HG03139 (cell line): ENCODE data around the gene SPTAN1.
"Not testable (repeated sequence)": the region's sequence is repeated elsewhere in the genome, so short reads cannot be mapped to it uniquely, and the experiment has no call there.

Source experiments
- ATAC-seq: cut with Tn5 transposase; IDR thresholded peaks from one replicate; pipeline ENCODE4 v1.9.1; 2021; ENCODE audit not compliant: unreplicated experiment

Gene SPTAN1

DNA sequence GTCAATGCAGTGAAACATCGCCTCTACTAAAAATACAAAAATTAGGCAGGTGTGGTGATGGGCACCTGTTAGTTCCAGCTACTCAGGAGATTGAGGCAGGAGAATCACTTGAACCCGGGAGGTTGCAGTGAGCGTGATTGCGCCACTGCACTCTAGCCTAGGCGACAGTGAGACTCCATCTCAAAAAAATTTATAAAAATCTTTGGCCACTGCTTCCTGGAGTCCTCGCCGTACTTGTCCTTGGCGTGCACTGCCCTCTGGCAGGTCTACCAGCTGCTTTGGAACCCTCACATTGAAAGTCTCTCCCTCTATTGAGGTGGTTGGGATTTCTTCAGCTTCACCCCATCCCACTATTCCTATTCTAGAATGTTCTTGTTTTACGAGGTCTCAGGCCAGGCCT, 79.2 kb downstream of the SPTAN1 start:
- no peak for ATAC-seq

DNA sequence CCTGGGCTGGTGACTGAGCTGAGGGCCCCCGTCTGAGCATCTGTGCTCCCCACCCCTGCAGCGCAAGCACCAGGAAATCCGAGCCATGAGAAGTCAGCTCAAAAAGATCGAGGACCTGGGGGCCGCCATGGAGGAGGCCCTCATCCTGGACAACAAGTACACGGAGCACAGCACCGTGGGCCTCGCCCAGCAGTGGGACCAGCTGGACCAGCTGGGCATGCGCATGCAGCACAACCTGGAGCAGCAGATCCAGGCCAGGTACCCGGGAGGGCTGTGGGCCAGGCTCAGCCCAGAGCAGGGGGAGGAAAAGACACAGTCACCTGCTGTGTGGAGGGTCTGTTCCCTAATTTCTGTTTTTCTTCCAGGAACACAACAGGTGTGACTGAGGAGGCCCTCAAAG, 79.7 kb downstream of the SPTAN1 start:
- ATAC-seq: no peak

DNA sequence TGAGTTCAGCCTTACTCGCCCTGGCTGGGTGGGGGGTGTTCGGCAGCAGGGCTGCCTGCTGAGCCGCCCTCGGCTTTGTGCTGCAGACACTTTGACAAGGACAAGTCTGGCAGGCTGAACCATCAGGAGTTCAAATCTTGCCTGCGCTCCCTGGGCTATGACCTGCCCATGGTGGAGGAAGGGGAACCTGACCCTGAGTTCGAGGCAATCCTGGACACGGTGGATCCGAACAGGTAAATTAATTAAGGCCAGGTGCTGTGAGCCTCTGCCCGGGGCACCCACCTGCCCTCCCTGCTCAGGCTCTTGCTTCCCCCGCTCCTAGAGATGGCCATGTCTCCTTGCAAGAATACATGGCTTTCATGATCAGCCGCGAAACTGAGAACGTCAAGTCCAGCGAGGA, 80.1 kb downstream of the SPTAN1 start:
- no peak for ATAC-seq

DNA sequence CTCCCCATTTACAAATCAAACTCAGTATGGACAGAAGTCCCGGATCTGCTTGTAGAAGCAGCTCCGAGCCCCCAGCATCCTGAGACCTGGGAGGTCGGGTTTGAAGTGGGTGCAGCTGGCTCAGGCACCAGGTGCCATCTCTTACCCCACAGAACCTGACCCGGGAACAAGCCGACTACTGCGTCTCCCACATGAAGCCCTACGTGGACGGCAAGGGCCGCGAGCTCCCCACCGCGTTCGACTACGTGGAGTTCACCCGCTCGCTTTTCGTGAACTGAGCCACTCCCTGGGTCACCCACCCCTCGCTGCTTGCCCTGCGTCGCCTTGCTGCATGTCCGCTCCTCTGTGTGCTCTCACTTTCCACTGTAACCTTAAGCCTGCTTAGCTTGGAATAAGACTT, 80.7 kb downstream of the SPTAN1 start:
- no peak for ATAC-seq

DNA sequence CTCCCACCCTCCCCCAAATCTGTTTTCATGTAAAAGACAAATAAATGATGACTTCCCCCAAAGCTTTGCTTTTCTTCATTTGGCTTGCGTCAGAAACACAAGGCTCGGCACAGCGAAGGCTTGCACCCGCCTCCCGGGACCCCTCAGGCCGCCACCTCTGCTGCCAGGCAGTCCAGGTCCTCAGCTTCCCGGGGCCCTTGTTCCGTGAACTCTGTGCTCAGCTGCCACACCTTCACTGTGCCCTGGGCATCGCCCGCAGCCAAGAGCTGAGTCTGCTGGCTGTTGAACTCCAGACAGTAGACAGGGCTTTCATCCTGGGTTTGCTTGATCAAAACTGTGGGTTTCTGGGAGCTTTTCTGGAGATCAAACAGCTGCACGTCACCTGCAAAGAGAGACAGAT, 81.2 kb downstream of the SPTAN1 start:
- ATAC-seq: no peak

DNA sequence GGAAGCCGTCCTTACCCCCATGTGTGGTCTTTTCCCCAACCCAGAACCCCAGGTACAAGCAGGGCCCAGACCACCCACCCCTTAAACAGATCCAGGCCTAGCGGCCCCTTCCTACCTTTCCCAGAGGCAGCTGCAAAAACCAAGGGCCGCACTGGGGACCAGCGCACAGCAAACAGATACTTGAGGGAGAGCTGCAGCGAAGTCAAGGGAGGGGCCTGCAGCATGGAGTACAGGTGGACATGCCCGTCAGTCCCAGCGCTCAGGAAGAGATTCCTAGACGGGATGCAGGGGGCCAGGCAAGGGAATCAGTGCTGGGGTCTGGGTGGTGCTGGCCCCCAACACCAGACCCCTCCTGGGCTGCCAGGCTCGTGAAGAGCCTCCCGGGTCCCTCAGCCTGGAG, 81.7 kb downstream of the SPTAN1 start:
- ATAC-seq: no peak

DNA sequence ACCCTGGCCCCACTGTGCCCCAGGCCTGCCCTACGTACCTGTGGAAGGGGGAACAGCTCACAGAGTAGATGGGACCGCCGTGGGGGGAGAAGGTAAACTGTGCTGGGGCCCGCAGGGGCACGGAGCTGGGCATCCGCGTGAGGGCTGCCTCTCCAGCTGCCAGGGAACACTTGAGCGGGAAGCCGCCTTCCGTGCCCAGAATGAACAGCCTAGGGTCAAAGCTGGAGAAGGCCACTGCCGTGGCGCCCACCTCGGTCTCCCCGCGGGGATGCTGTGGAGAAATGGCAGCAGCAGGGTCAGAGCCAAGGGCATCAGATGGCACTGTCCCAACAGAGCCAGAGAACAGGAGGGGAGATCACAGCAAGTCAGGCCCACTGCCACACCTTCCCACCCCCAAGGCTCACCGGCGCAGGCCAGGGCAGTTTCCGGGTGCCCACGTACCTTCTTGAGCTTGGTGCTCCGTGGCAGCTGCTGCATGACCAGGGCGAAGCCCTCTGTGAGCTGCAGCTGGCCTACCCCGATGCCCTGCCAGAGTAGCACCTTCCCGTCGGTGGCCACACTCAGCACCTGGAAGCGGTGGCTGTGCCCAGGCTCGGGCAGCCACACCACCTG, 82.4 kb downstream of the SPTAN1 start:
- no peak for ATAC-seq

DNA sequence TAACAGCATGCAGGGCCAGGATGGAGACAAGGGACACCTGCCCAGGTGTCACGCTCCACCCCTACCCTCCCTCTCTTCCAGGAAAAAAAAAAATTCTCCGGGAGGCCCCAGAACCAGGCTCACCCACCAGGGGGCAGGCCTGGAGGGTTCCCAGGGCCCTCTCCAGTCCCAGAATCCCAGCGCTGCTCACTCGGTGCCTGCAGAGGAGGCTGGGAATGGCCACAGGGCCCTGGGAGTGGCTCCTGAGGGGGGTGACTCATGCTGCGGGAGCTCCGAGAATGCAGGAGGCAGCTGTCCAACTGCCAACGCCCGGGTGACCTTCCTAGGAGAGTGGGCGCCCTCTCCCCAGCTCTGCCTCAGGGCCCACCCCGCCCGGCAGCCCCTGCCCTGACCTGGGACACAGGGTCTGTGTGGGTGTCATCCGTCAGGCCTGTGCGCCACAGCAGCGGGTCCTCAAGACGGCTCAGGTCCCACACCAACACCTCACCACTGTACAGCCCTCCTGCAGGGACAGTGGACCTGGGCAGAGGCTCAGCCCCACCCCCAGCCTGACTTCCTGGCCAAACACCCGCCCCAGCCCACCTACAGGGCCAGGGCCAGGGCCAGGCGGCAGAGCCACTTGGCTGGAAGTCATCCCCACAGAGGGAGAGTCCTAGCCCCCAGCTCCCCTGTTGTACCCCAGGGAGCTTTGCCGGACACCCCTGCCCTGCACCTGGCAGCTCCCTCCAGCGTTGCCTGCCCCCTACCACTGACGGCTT, 83.1 kb downstream of the SPTAN1 start:
- ATAC-seq: no peak

DNA sequence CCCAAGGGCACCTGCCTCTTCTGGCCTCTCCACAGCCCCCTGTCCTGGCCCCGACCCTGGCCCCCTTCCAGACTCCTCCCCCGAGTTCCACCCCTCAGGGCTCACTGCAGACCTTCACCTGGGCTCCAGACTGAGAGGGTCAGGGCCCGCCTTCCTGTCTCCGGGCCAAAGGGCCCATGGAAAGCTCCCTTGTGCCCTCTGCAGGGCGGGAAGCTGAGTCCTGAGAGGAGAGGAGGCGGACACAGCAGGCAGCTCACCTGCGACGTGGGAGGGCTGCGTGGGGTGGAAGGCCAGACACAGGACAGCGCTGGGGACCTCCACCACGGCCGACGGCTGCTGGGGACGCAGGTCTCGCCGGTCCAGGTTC, 83.6 kb downstream of the SPTAN1 start:
- ATAC-seq: no peak

DNA sequence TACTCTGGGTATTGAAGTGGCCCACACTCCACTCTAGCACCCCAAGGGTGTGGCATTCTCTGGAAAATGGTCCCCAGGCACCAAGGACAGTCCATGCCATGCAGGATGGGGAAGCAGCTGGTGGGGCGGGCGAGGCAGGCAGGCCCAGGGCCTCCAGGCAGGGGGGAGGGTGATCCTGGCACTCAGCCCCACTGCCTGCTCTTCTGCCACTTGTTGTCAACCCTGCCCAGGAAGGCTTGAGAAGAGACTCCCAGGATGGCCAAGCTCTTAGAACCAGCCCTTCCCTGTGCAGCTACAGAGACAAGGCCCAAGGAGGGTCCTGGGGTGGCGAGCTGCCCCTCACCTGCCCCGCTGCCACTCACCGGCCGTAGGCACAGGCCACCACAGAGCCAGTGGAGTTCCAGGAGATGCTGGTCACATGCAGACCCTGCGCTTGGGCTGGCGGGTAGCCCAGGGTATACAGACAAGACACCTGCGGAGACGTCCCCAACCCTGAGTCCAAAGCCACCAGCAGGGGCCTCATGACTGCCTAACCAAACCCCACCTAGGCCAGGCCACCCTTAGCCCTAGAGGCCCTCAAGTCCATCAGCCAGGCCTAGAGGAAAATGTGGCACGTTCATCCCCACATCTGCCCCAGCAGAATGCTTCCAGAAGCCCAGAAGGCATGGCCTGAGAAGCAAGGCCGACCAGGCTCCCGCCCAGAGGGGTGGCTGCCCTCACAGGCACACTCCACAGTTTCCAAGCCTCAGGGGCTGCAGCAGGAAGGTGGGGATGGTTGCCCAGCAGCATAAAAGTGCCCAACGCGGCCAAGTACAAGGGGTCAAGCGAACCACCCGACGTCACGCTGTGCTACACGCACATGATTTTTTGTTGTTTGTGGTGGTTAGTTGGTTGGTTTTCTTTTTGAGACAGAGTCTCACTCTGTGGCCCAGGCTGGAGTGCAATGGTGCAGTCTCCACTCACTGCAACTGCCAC, 84.5 kb downstream of the SPTAN1 start:
- ATAC-seq: no peak

DNA sequence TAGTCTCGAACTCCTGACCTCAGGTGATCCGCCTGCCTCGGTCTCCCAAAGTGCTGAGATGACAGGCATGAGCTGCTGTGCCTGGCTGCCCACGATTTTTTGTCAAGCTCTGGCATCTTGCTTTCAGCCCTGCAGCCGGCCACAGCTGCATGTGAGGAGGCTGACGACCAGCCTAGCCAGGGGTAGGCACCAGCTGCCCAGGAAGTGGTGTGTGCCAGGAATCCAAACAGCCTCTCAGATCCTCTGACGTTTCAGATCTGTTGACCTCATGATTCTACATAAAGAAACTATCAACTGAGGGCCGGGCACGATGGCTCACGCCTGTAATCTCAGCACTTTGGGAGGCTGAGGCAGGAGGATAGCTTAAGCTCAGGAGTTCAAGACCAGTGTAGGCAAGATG, 85.3 kb downstream of the SPTAN1 start:
- ATAC-seq: no peak

DNA sequence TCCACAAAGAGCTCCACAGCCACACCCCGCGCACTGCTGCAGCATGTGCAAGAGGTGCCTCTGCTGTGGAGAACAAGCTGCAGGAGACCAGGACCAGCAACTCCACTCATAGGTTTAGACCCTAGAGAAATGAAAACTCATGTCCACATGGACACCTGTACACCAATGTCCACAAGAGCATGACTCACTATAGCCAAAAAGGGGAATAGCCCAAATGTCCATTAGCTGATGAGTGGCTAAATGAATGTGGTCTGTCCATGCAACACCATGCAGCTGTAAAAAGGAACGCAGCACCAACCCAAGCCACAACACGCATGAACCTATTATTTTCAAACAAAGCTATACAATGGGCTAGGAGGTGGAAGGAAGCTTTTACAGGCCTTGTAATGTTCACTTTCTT, 86.2 kb downstream of the SPTAN1 start:
- ATAC-seq: no peak

DNA sequence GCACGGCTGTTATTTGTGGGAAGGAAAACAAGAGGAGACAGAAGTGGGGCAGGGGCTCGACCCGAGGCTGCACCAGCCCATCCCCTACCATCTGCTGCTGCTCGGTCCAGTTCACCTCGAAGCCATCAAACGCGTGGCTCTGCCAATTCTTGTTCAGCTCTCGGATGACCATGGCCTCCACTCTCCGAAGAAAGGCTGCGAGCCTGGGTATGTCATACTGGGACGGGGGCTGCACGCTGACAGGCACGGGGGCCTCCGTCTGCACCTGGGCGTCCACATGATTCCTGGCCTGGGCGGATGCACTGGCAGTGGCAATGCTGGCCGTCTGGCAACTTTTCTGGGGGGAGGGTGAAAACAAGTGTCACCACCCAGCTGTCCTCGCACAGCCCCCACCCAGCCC, 88.2 kb downstream of the SPTAN1 start:
- ATAC-seq: no peak

DNA sequence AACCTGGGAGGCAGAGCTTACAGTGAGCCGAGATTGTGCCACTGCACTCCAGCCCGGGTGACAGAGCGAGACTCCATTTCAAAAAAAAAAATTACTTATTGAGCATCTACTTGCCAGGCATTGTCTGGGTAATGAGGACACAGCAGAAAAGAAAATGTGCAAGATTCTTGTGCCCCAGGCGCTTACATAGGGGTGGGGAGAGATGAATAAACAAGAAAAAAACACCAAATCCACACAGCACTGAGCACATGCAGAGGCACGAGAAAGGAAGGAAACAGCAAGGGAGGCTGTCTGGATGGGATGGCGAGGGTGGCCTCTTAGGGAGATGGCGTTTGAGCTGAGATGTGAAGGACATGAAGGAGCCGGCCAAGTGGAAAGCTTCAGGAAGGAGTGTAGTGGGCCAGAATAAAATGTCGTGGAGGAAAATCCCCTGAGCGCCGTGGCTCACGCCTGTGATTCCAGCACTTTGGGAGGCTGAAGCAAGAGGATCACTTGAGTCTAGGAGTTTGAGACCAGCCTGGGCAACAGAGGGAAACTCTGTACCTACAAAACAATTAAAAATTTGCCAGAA, 90.4 kb downstream of the SPTAN1 start:
- ATAC-seq: no peak

DNA sequence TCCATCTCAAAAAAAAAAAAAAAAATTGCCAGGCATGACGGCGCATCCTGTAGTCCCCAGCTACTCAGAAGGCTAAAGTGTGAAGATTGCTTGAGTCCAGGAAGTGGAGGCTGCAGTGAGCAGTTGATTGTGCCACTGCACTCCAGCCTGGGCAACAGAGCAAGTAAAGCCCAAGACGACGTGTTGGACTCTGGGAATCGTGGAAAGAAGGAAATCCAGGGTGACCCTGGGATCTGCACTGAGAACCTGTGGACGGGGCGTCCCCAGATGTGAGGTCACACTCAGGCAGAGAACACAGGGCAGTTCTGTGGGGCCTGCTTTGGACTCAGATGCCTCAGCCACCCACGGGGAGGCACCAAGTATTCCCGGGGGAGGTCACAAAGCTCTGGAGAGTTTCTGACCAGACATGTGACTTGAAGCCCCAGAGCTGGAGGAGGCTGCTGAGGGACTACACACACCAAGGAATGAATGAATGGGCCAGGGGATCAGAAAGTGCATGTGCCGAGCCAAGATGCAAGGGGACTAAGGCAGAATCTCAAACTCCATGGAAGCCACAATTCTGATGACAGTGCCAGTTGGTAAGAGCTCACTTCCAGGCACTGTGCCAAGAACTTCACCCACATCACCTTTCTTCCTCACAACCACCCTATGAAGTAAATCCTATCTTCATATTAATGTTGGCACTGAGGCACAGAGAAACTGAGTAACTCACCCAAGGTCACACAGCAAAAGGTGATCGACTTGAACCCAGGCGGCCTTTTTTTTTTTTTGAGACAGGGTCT, 91.3 kb downstream of the SPTAN1 start:
- no peak for ATAC-seq

DNA sequence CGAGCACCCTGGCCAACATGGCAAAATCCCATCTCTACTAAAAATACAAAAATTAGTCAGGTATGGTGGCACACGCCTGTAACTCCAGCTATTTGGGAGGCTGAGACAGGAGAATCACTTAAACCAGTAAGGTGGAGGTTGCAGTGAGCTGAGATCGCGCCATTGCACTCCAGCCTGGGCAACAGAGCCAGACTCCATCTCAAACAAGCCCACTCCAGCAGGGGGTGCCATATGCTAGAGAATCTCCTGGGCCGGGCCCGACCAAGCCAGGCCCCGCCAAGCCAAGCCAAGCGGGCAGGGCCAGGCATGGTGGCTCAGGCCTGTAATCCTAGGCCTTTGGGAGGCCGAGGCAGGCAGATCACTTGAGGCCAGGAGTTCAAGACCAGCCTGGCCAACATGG, 95.8 kb downstream of the SPTAN1 start:
- ATAC-seq: not testable (repeated sequence)

DNA sequence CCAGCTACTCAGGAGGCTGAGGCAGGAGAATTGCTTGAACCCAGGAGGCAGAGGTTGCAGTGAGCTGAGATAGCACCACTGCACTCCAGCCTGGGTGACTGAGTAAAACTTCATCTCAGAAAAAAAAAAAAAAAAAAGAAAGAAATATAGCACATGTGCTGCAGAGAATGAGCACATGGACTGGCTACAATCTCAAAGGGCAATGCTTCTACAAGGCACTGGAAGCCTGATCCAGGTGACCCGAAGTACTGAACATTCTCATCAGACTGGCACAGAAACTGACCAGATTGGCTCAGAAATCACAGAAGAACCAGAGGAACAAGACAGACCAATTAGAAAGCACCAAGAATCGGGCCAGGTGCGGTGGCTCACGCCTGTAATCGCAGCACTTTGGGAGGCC, 99.4 kb downstream of the SPTAN1 start:
- ATAC-seq: no peak

DNA sequence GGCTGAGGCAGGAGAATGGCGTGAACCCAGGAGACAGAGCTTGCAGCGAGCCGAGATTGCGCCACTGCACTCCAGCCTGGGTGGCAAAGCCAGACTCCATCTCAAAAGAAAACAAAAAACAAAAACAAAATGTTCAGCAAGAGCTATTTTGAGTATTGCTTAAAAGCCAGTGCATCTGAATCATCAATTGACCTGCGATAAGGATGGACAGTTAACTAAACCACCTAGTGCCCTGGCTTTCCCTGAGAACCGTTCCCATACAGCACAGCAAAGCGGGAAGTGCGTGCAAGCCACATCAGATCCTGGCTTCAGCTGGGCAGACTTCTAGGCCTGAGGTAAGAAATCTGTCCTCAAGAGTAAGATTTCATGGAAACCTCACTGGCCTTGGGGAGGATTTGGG, 101.5 kb downstream of the SPTAN1 start:
- ATAC-seq: no peak

DNA sequence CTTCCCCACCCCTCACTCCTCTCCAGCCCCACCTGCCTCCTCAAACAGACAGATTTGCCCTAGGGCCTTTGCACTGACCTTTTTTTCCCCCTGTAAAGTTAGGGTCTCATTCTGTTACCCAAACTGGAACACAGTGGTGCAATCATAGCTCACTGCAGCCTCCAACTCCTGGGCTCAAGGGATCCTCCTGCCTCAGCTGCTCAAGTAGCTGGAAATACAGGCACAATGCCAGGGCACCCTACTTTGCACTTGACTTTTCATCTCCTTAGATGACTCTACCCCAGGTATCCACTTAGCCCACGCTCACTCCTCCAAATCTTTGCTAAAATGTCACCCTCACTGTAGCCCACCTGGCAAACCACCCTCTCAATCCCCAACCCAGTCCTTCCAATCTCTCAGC, 102.1 kb downstream of the SPTAN1 start:
- ATAC-seq: no peak

DNA sequence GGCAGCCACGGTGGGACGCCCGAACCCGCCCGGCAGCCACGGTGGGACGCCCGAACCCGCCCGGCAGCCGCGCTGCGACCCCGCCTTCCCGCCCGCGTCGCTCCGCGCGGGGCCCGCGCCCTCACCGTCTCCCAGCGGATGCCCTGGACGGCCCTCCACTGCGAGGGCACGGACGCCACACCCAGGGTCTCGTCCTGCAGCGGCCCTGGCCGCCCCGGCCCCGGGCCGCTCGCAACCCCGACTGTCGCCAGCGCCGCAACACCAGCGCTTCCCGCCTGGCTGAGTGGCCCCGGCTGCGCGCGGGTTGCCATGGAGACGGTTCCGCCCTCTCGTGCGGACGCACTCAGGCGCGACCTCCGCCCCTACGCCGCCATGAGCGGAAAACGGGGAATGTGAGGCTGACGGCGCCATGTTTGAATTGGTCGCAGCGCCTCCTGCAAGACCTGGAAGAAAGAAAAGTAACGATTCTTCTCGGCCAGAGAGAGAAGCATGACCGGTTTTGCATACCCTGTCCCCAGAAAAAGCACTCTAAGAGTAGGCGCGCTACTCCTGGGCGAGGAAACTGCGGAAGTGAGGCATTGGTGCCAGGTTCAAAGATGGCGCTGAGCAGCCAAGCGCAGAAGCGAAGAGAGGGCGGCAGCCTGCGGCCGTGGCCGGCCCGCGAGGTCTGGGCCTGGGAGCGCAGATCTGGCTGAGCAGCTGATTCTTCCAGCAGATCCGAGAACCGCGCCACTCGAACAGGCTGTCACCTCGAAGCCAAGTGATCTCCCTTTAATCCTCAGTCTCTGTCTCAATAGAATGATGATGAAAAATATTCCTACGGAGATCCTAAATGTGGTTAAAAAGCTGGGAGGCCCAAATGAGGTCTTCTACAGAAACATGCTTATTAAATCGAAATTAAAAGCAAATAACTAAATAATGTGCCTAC, 104.3 kb downstream of the SPTAN1 start, which contains the start of gene DYNC2I2:
Gene DYNC2I2 (minus strand): TSS at position 432 of the 928 bp plus-strand sequence. CDS start 121 bp downstream, at position 311.
- ATAC-seq: peak; percentile 51
